HepG2 (cell line): Measurements from ENCODE around the gene WTAP. TPM values are rescaled to one million over a fixed set of nuclear protein-coding genes. Genes with fewer than 3 reads are reported as not detected.

Experiments used
- ATM ChIP-seq: fragments of 450-650 bp; IDR thresholded peaks from 2 replicates; pipeline ENCODE4 v1.7.1; 2017; ENCODE audit warnings: mild to moderate bottlenecking, borderline replicate concordance
- CENPBD1 ChIP-seq: sonication (generic); formaldehyde crosslinking; IDR thresholded peaks from 2 replicates; pipeline ENCODE4 v1.8.0; 2022; ENCODE audit warnings: missing genetic modification reagents, low read depth, mild to moderate bottlenecking, borderline replicate concordance
- DMAP1 ChIP-seq: IDR thresholded peaks from 2 replicates; pipeline ENCODE4 v1.6.1; 2016
- ETV5 ChIP-seq: IDR thresholded peaks from 2 replicates; pipeline ENCODE4 v1.6.1; 2018; ENCODE audit warnings: missing biosample characterization, missing genetic modification reagents, inconsistent platforms, borderline replicate concordance
- MIER3 ChIP-seq: IDR thresholded peaks from 2 replicates; pipeline ENCODE4 v1.6.1; 2016; ENCODE audit warnings: missing compliant biosample characterization, borderline replicate concordance
- PAF1 ChIP-seq: IDR thresholded peaks from 2 replicates; pipeline ENCODE4 v1.6.1; 2016; ENCODE audit warnings: missing genetic modification reagents, missing compliant biosample characterization
- TCF7L2 ChIP-seq: IDR thresholded peaks from 2 replicates; pipeline ENCODE4 v1.6.1; 2011; ENCODE audit warnings: mild to moderate bottlenecking, low read depth, low read length, moderate library complexity
- THAP9 ChIP-seq: sonication (generic); formaldehyde crosslinking; IDR thresholded peaks from 2 replicates; pipeline ENCODE4; 2020; ENCODE audit warnings: missing genetic modification reagents, mild to moderate bottlenecking, borderline replicate concordance
- ZBTB8A ChIP-seq: sonication (generic); formaldehyde crosslinking; IDR thresholded peaks from 2 replicates; pipeline ENCODE4 v1.4.0; 2020; ENCODE audit warnings: mild to moderate bottlenecking, low read depth, missing genetic modification reagents, borderline replicate concordance
- ZNF34 ChIP-seq: sonication (generic); formaldehyde crosslinking; IDR thresholded peaks from 2 replicates; pipeline ENCODE4 v1.4.0; 2020; ENCODE audit warnings: mild to moderate bottlenecking, missing genetic modification reagents, borderline replicate concordance
- ZNF451 ChIP-seq: sonication (generic); formaldehyde crosslinking; IDR thresholded peaks from 2 replicates; pipeline ENCODE4 v1.5.0; 2020; ENCODE audit warnings: mild to moderate bottlenecking, missing genetic modification reagents
- ZNF556 ChIP-seq: sonication (generic); formaldehyde crosslinking; IDR thresholded peaks from 2 replicates; pipeline ENCODE4 v1.4.0; 2020; ENCODE audit warnings: mild to moderate bottlenecking, missing genetic modification reagents, borderline replicate concordance
- ZNF761 ChIP-seq: sonication (generic); formaldehyde crosslinking; conservative IDR thresholded peaks from 2 replicates; pipeline ENCODE4 v1.4.0; 2020; ENCODE audit warnings: mild to moderate bottlenecking, missing genetic modification reagents
- polyA plus RNA-seq, 8 experiments: library from polyadenylated mRNA; depleted of rRNA in 3 of 8; stranded (reverse) in 7 of 8; unstranded in 1 of 8; fragments of >200 nt; fragmentation: Illumina TruSeq in 4 of 8; extraction: Trizol in 4 of 8; gene quantifications; 2 replicates each; pipeline versions ENCODE4 v1.2.1 to v1.2.3, GENCODE V29; 2011 to 2016; ENCODE audit warnings: low read depth in 4 of 8, missing spikeins in 1 of 8, mixed read lengths in 1 of 8; ENCODE audit not compliant: insufficient read depth in 1 of 8
- total RNA-seq, 5 experiments: library from RNA; depleted of rRNA; stranded (reverse); fragments of >200 nt; fragmentation: Illumina TruSeq; extraction: Trizol; gene quantifications; 2 replicates each; pipeline ENCODE4 v1.2.3, GENCODE V29; 2016; ENCODE audit warnings: low read depth in 1 of 5
- TF ChIP-seq, protein P1 (sequence below): sonication (generic); formaldehyde crosslinking; IDR thresholded peaks from one replicate; pipeline ENCODE4 v1.5.1; 2020; ENCODE audit warnings: mild to moderate bottlenecking, missing genetic modification reagents; ENCODE audit errors: not compliant biosample characterization

The WTAP gene
- total and polyA plus RNA-seq, 2 of the 13 experiments (the other 11 are each of a cell fraction or from before 2014, with no cell fraction given), result 31.6 to 167 TPM

GRCh38 chr6:159789377-159790148, 62.3 kb downstream of the WTAP start, which contains the start of gene TCP1 (continued):
- TF ChIP-seq TCF7L2 (no peak), MIER3 (peak; percentile 87; the same call in 1 of the 2 replicates), DMAP1 (CRISPR knock-in tag) (peak; percentile 62; the same call in 1 of the 2 replicates), CENPBD1 (CRISPR knock-in tag) (no peak), ETV5 (CRISPR knock-in tag) (peak; percentile 69), ZNF556 (CRISPR knock-in tag) (peak; percentile 13; the same call in 1 of the 2 replicates), ZBTB8A (CRISPR knock-in tag) (0 out of 2 replicates have a peak, but pooled peaks have one; percentile 41), ZNF761 (0 out of 2 replicates have a peak, but pooled peaks have one; percentile 64), ZNF34 (CRISPR knock-in tag) (0 out of 2 replicates have a peak, but pooled peaks have one; percentile 36), ZNF451 (peak; percentile 66; the same call in 1 of the 2 replicates), ATM (no peak), THAP9 (peak; percentile 94; the same call in 1 of the 2 replicates), PAF1 (CRISPR knock-in tag) (no peak)
- TF ChIP-seq, protein P1, sequence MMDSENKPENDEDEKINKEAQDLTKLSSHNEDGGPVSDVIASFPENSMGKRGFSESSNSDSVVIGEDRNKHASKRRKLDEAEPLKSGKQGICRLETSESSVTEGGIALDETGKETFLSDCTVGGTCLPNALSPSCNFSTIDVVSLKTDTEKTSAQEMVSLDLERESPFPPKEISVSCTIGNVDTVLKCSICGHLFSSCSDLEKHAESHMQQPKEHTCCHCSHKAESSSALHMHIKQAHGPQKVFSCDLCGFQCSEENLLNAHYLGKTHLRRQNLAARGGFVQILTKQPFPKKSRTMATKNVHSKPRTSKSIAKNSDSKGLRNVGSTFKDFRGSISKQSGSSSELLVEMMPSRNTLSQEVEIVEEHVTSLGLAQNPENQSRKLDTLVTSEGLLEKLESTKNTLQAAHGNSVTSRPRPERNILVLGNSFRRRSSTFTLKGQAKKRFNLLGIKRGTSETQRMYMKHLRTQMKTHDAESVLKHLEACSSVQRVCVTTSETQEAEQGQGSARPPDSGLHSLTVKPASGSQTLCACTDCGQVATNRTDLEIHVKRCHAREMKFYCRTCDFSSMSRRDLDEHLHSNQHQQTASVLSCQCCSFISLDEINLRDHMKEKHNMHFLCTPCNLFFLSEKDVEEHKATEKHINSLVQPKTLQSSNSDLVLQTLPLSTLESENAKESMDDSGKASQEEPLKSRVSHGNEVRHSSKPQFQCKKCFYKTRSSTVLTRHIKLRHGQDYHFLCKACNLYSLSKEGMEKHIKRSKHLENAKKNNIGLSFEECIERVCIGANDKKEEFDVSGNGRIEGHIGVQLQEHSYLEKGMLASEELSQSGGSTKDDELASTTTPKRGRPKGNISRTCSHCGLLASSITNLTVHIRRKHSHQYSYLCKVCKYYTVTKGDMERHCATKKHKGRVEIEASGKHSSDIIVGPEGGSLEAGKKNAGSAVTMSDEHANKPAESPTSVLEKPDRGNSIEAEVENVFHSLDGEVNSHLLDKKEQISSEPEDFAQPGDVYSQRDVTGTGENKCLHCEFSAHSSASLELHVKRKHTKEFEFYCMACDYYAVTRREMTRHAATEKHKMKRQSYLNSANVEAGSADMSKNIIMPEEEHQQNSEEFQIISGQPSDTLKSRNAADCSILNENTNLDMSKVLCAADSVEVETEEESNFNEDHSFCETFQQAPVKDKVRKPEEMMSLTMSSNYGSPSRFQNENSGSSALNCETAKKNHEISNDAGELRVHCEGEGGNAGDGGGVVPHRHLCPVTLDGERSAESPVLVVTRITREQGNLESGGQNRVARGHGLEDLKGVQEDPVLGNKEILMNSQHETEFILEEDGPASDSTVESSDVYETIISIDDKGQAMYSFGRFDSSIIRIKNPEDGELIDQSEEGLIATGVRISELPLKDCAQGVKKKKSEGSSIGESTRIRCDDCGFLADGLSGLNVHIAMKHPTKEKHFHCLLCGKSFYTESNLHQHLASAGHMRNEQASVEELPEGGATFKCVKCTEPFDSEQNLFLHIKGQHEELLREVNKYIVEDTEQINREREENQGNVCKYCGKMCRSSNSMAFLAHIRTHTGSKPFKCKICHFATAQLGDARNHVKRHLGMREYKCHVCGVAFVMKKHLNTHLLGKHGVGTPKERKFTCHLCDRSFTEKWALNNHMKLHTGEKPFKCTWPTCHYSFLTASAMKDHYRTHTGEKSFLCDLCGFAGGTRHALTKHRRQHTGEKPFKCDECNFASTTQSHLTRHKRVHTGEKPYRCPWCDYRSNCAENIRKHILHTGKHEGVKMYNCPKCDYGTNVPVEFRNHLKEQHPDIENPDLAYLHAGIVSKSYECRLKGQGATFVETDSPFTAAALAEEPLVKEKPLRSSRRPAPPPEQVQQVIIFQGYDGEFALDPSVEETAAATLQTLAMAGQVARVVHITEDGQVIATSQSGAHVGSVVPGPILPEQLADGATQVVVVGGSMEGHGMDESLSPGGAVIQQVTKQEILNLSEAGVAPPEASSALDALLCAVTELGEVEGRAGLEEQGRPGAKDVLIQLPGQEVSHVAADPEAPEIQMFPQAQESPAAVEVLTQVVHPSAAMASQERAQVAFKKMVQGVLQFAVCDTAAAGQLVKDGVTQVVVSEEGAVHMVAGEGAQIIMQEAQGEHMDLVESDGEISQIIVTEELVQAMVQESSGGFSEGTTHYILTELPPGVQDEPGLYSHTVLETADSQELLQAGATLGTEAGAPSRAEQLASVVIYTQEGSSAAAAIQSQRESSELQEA (CRISPR knock-in tag), result no peak
